ENCODE data around the gene CLEC4C. TPM values are rescaled to one million over a fixed set of nuclear protein-coding genes. Genes with fewer than 3 reads are reported as not detected.

The CLEC4C gene
- total and polyA plus RNA-seq, 10 of the 15 experiments (the other 5 are each of a cell fraction or from before 2014, with no cell fraction given) = 0.38 to 12.2 (median 4.6) TPM

DNA sequence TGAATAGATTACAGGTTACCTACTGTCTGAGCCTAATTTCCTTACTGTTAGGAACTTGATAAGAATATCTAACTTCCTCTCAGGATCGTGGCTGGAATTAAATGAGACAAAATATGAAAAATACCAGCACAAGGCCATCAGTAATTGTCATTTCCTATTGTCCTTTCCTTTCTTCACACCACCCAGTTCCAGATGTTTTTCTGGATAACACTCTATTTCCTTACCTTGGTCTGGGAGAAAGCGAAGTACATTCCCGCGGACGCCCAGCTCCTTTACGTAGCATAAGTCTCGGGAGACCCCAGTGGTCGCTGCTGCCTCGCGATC lies 52.0 kb downstream of the CLEC4C start:
- in situ Hi-C loops (cut with MboI) (no loop called here), intact Hi-C loops (cut with micrococcal nuclease; ENCODE audit: unreplicated experiment) (no loop called here)
- RAD21 ChIA-PET (ENCODE audit: unreplicated experiment) = no interaction called here
- Histone ChIP-seq H3K4me3 (no peak overlapping the region), H2AFZ (ENCODE audit: control insufficient read depth, low read depth, low read length) (no peak overlapping the region), H3K27ac (ENCODE audit: control insufficient read depth, insufficient read depth) (no peak overlapping the region), H3K4me2 (ENCODE audit: control insufficient read depth, insufficient read depth) (no peak overlapping the region), H3K36me3 (ENCODE audit: control insufficient read depth in 2 of 2, insufficient read depth in 2 of 2, low read length in 1 of 2) (no peaks in the 10 kb centered on the region), H3K9ac (ENCODE audit: control insufficient read depth, insufficient read depth, low read length) (no peak overlapping the region), H4K20me1 (ENCODE audit: control insufficient read depth, insufficient read depth) (no peaks in the 10 kb centered on the region), H3K27me3 (replicated peaks in 1 of 2; ENCODE audit: control insufficient read depth in 2 of 2, insufficient read depth in 2 of 2, low read length in 1 of 2) (no peaks in the 10 kb centered on the region), H3K4me1 (ENCODE audit: control insufficient read depth, insufficient read depth, low read length) (no peaks in the 10 kb centered on the region), H3K9me3 (replicated peaks; ENCODE audit: control insufficient read depth, insufficient read depth, low read length) (no peaks in the 10 kb centered on the region), H3K79me2 (ENCODE audit: control insufficient read depth, insufficient read depth, low read length) (no peaks in the 10 kb centered on the region)
- DNase-seq (ENCODE audit: low read depth, low spot score) = no peak
- no TSS peak for BruUV-seq (replicated peaks)
- FAIRE-seq = no peak
- TF ChIP-seq ASH2L (IDR thresholded peaks at IDR 0.05; ENCODE audit: borderline replicate concordance, low read depth) (no peak), HDAC6 (IDR thresholded peaks at IDR 0.05; ENCODE audit: unreplicated experiment) (no peak), TCF3 (IDR thresholded peaks at IDR 0.05; ENCODE audit: borderline replicate concordance, insufficient read depth, low read depth, low read length) (no peak), SIN3A (IDR thresholded peaks at IDR 0.05; ENCODE audit: low read depth, low read length) (no peak), TCF7 (IDR thresholded peaks at IDR 0.05; ENCODE audit: borderline replicate concordance) (no peak), SREBF2 (IDR thresholded peaks at IDR 0.05; ENCODE audit: low read length) (no peak), MYC (IDR thresholded peaks at IDR 0.05; ENCODE audit: insufficient read depth, insufficient read length, insufficient replicate concordance, low read length, severe bottlenecking) (no peak), CEBPB (IDR thresholded peaks at IDR 0.05; ENCODE audit: borderline replicate concordance in 1 of 2, low read depth in 2 of 2, low read length in 2 of 2) (no peak), STAT1 (conservative IDR thresholded peaks at IDR 0.05) (no peak), ZSCAN29 (IDR thresholded peaks at IDR 0.05) (no peak), TAF1 (IDR thresholded peaks at IDR 0.05; ENCODE audit: borderline replicate concordance, low read depth, low read length) (no peak), JUND (IDR thresholded peaks at IDR 0.05; ENCODE audit: low read depth, low read length) (no peak), CHD4 (IDR thresholded peaks at IDR 0.05) (no peak), HDGF (IDR thresholded peaks at IDR 0.05) (no peak), TARDBP (IDR thresholded peaks at IDR 0.05; ENCODE audit: borderline replicate concordance) (no peak), SRF (IDR thresholded peaks at IDR 0.05; ENCODE audit: low read depth in 2 of 2, low read length in 2 of 2) (no peak), PAX5 (IDR thresholded peaks at IDR 0.05; ENCODE audit: borderline replicate concordance, low read depth, low read length) (no peak)
- TF ChIP-seq, protein P1, sequence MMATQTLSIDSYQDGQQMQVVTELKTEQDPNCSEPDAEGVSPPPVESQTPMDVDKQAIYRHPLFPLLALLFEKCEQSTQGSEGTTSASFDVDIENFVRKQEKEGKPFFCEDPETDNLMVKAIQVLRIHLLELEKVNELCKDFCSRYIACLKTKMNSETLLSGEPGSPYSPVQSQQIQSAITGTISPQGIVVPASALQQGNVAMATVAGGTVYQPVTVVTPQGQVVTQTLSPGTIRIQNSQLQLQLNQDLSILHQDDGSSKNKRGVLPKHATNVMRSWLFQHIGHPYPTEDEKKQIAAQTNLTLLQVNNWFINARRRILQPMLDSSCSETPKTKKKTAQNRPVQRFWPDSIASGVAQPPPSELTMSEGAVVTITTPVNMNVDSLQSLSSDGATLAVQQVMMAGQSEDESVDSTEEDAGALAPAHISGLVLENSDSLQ (IDR thresholded peaks at IDR 0.05) = no peak
- TF ChIP-seq, protein P2, sequence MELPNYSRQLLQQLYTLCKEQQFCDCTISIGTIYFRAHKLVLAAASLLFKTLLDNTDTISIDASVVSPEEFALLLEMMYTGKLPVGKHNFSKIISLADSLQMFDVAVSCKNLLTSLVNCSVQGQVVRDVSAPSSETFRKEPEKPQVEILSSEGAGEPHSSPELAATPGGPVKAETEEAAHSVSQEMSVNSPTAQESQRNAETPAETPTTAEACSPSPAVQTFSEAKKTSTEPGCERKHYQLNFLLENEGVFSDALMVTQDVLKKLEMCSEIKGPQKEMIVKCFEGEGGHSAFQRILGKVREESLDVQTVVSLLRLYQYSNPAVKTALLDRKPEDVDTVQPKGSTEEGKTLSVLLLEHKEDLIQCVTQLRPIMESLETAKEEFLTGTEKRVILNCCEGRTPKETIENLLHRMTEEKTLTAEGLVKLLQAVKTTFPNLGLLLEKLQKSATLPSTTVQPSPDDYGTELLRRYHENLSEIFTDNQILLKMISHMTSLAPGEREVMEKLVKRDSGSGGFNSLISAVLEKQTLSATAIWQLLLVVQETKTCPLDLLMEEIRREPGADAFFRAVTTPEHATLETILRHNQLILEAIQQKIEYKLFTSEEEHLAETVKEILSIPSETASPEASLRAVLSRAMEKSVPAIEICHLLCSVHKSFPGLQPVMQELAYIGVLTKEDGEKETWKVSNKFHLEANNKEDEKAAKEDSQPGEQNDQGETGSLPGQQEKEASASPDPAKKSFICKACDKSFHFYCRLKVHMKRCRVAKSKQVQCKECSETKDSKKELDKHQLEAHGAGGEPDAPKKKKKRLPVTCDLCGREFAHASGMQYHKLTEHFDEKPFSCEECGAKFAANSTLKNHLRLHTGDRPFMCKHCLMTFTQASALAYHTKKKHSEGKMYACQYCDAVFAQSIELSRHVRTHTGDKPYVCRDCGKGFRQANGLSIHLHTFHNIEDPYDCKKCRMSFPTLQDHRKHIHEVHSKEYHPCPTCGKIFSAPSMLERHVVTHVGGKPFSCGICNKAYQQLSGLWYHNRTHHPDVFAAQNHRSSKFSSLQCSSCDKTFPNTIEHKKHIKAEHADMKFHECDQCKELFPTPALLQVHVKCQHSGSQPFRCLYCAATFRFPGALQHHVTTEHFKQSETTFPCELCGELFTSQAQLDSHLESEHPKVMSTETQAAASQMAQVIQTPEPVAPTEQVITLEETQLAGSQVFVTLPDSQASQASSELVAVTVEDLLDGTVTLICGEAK (IDR thresholded peaks at IDR 0.05; ENCODE audit: borderline replicate concordance) = no peak
- CTCF ChIA-PET = no interaction called here
- POLR2A ChIA-PET = no interaction called here
- 21% methylated on average over 10 of the region's 10 CpGs for WGBS (ENCODE audit: insufficient coverage, insufficient replicate concordance, low lambda C conversion rate, missing lambda C conversion rate)
- SMC1A ChIA-PET (ENCODE audit: uncharacterized antibody, unreplicated experiment) = no interaction called here
- no peak for ATAC-seq
